GM12892 (cell line): ENCODE data around the gene DLST.

ENCODE experiments used
- POLR2A ChIP-seq: IDR thresholded peaks from 2 replicates; pipeline ENCODE4 v1.6.1; 2011; ENCODE audit warnings: low read depth, low read length, control low read depth
- POLR2AphosphoS5 ChIP-seq: IDR thresholded peaks from 2 replicates; pipeline ENCODE4 v1.6.1; 2011; ENCODE audit warnings: low read depth, low read length, control low read depth

DNA sequence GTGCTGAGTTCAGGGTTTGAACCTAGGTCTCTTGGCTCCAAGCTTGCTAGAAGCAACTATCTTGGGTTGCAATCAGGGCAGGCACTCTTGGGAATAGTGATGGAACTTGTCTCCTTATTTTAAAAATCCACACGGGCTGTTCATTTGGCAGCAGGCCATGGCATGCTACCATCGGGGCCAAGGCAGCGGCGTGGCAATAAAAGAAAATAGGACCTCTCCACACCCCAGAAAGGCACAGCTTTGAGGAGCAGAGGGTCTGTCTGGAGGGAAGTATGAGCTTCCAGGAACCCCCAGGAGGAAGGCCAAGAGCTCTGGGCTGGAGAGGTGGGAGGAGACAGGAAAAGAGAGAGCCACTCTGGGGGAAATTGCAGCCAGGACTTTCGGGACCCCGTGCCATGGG lies 26.0 kb downstream of the DLST start:
- no peak for TF ChIP-seq POLR2A
- no peak for TF ChIP-seq POLR2AphosphoS5
